Upper lobe of right lung (tissue), 1 donor: ENCODE data around the gene MLH1. TPM values are rescaled to one million over a fixed set of nuclear protein-coding genes. Genes with fewer than 3 reads are reported as not detected.

Experiments used
- ATAC-seq: fragments of 200-7000 bp; cut with Tn5 transposase; one replicate; pipeline ENCODE4 v1.9.1; 2020; ENCODE audit warnings: mild to moderate bottlenecking, moderate library complexity
- DNase-seq: peaks from one replicate; pipeline ENCODE4 v3.0.0-alpha.2; 2020
- H3K27ac ChIP-seq: fragments of 200-600 bp; one replicate; pipeline ENCODE4 v1.8.0; 2022
- H3K27me3 ChIP-seq: fragments of 200-600 bp; one replicate; pipeline ENCODE4 v1.8.0; 2022; ENCODE audit warnings: mild to moderate bottlenecking
- H3K36me3 ChIP-seq: fragments of 200-600 bp; one replicate; pipeline ENCODE4 v1.8.0; 2022
- H3K4me1 ChIP-seq: fragments of 200-600 bp; one replicate; pipeline ENCODE4 v1.8.0; 2022
- H3K4me3 ChIP-seq: fragments of 200-600 bp; one replicate; pipeline ENCODE4 v1.8.0; 2022; ENCODE audit warnings: mild to moderate bottlenecking
- H3K9me3 ChIP-seq: fragments of 200-600 bp; one replicate; pipeline ENCODE4 v1.8.0; 2022
- intact Hi-C: fragments of 100-400 bp; cut with DNase I; formaldehyde crosslinking; loops from one replicate; pipeline ENCODE4 v1.11.0; 2022
- total RNA-seq: library from RNA; stranded (reverse); fragmentation: NEBNext Ultra II Directional; extraction: Animal tissue kit (Norgen Biotek cat#: 25700); gene quantifications from one replicate; pipeline ENCODE4 v1.2.1, GENCODE V29; 2021
- TF ChIP-seq, protein P1 (sequence below): fragments of 200-600 bp; IDR thresholded peaks from one replicate; pipeline ENCODE4 v1.8.0; 2022; ENCODE audit warnings: antibody characterized with exemption
- donor health status: DM: no; HTN: yes; CAD: no; lungs with severe emphysema.

Gene MLH1
- total RNA-seq, 1 donor from 2014 or later = 31.3 TPM

- ATAC-seq (no peak), DNase-seq (no peak)
- Histone ChIP-seq H3K27ac (no peak overlapping the region), H3K4me1 (peaks cover 7% of the 10 kb centered on the region), H3K27me3 (no peaks in the 10 kb centered on the region), H3K9me3 (no peaks in the 10 kb centered on the region), H3K4me3 (no peak overlapping the region), H3K36me3 (peaks cover 8% of the 10 kb centered on the region)
- intact Hi-C loops = no loop called here
- TF ChIP-seq, protein P1, sequence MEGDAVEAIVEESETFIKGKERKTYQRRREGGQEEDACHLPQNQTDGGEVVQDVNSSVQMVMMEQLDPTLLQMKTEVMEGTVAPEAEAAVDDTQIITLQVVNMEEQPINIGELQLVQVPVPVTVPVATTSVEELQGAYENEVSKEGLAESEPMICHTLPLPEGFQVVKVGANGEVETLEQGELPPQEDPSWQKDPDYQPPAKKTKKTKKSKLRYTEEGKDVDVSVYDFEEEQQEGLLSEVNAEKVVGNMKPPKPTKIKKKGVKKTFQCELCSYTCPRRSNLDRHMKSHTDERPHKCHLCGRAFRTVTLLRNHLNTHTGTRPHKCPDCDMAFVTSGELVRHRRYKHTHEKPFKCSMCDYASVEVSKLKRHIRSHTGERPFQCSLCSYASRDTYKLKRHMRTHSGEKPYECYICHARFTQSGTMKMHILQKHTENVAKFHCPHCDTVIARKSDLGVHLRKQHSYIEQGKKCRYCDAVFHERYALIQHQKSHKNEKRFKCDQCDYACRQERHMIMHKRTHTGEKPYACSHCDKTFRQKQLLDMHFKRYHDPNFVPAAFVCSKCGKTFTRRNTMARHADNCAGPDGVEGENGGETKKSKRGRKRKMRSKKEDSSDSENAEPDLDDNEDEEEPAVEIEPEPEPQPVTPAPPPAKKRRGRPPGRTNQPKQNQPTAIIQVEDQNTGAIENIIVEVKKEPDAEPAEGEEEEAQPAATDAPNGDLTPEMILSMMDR = no peak
Observed at GRCh38 chr3:37096288-37096687, 103.0 kb downstream of the MLH1 start.

DNA sequence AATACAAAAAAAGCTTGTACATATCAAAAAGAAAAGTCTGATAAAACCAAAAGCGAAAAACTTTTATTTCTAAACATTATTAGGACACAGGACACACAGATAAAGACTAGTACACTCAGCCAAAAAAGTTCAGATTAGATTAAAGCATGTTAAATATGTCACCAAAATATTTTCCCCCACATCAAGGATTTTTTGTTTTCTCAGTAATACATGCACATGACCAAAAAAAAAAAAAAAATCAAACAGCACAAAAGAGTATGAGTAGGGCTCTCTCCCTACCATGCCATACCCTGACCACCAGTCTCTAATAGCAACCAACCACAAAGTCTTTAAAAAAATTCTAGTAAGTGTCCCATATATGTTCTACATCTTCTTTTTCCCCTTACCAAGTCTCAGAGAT, 103.7 kb downstream of the MLH1 start:
- H3K27ac ChIP-seq = no peak overlapping the region
- TF ChIP-seq, protein P1 = no peak
- intact Hi-C loops = no loop called here
- peaks cover 7% of the 10 kb centered on the region for H3K4me1 ChIP-seq
- no peak for DNase-seq
- H3K27me3 ChIP-seq = no peaks in the 10 kb centered on the region
- H3K36me3 ChIP-seq = peaks cover 5% of the 10 kb centered on the region
- no peak for ATAC-seq
- no peak overlapping the region for H3K4me3 ChIP-seq
- no peaks in the 10 kb centered on the region for H3K9me3 ChIP-seq

GRCh38 chr3:37097776-37098175, 104.5 kb downstream of the MLH1 start:
- Histone ChIP-seq H3K4me1 (peaks cover 7% of the 10 kb centered on the region), H3K4me3 (no peak overlapping the region), H3K9me3 (no peaks in the 10 kb centered on the region), H3K36me3 (peaks cover 5% of the 10 kb centered on the region), H3K27me3 (no peaks in the 10 kb centered on the region), H3K27ac (no peak overlapping the region)
- DNase-seq (no peak), ATAC-seq (no peak)
- TF ChIP-seq, protein P1 = no peak
- intact Hi-C loops = no loop called here

DNA sequence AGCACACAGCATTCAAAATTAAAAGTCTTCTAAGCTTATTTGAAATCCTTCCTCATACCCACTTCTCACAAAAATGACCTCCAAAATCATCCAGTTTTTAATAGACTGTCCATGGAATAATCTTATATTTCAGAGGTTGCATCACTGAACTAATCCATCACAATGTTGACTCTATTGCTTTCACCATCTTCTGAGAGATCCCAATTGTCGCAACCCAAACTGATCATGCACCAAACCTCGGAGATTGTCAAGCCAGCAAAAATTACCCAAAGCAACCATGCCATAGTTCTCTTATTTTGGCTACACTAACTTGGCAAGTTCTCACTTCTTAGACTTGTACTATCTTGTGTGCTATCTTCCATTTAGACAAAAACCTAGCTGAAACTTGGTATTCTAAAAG, 105.6 kb downstream of the MLH1 start:
- TF ChIP-seq, protein P1 = no peak

DNA sequence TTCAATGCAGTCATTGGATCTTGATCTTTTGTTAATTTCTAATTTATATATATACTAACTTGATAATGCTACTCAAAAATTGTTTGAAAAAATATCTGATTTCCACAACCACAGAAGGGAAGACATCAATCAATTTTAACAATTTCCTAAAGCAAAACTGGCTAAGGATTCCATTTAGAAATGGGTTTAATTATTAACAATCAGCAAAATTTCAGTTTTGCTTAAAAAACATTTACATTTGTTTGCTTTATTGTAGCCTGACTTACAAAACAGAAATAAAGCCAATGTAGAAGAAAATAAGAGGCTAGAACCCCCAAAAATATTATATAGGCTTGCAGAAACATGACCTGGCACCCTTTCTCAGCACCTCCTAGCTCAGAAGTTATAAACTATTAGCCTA, 106.2 kb downstream of the MLH1 start:
- Histone ChIP-seq H3K9me3 (no peaks in the 10 kb centered on the region), H3K4me1 (peaks cover 7% of the 10 kb centered on the region), H3K27ac (no peak overlapping the region), H3K36me3 (peaks cover 5% of the 10 kb centered on the region), H3K27me3 (no peaks in the 10 kb centered on the region), H3K4me3 (no peak overlapping the region)
- no peak for ATAC-seq
- intact Hi-C loops = no loop called here
- no peak for DNase-seq
- TF ChIP-seq, protein P1 = no peak

More for the DNA sequence above, 105.6 kb downstream of the MLH1 start:
- Histone ChIP-seq H3K27ac (no peak overlapping the region), H3K36me3 (peaks cover 5% of the 10 kb centered on the region), H3K4me1 (peaks cover 7% of the 10 kb centered on the region), H3K4me3 (no peak overlapping the region), H3K9me3 (no peaks in the 10 kb centered on the region), H3K27me3 (no peaks in the 10 kb centered on the region)
- ATAC-seq (no peak), DNase-seq (no peak)
- intact Hi-C loops = no loop called here

DNA sequence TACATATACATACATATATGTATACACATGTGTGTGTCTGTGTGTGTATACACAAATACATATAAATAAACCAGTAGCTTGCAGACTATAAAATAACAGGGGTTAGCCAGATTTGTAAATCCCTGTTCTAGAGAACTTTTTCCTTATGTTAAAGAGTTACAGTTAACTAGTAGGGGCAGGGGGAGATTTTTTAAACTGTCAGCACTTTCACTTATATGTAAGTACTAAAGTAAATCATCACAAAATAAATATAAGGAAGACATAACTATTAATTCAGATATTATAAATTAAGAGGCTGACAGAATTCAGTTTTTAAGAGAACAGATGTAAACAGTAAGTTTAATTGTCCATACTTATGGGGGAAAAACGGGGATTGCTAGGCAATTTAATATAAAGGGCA, 107.1 kb downstream of the MLH1 start:
- peaks cover 4% of the 10 kb centered on the region for H3K36me3 ChIP-seq
- TF ChIP-seq, protein P1 = no peak
- no peak overlapping the region for H3K4me3 ChIP-seq
- ATAC-seq (no peak), DNase-seq (no peak)
- peaks cover 7% of the 10 kb centered on the region for H3K4me1 ChIP-seq
- H3K9me3 ChIP-seq = no peaks in the 10 kb centered on the region
- no peaks in the 10 kb centered on the region for H3K27me3 ChIP-seq
- H3K27ac ChIP-seq = no peak overlapping the region
- intact Hi-C loops = no loop called here
